Nucleus accumbens (tissue), 56 donors: ENCODE measurements around the gene PLPP4.

Experiments used
- DNase-seq, 56 donors: peaks; one replicate each; lab custom pipeline; 2025; lab: John Stamatoyannopoulos, UW

Gene PLPP4

DNA sequence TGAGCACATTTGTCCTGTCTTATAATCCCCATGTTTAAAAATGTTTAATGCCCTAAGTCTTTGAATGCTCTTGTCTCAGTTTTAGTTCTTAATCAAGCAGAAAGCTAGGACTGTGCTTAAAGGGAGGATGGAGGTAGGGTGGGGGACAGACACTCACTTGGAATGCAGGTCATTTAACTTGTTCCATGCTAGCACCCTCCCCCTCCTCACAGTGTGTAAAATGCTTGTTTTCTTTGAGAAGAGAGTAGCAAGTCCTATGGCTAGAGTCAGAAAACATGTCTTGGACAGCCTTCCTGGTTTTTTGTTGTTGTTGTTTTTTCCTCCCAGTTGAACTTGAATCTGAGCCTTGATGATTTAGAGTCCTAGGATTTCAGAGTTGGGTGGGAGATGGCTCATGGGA, 114.2 kb downstream of the PLPP4 start:
- no peak for DNase-seq

GRCh38 chr10:120572307-120572706, 115.3 kb downstream of the PLPP4 start:
- DNase-seq: no peak

DNA sequence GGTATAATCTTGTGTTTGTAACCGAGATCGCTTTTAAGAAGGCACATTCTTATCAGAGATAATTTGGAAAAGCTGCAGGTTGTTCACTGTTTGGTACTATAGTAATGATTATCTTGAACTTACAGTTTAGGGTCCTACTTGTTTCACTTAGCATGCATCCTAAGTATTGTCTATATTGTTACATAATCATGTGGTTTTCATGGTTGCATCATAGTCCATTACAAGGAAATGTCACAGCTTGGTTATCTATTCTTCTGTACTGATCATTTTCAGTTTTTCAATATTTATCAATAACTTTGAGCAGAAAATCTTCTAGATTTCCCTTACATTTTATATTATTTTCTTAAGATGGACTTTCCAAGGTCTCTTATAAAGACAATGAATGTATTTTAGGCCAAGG, 116.3 kb downstream of the PLPP4 start:
- DNase-seq: no peak

- no peak for DNase-seq
These were observed 118.0 kb downstream of the PLPP4 start for GRCh38 chr10:120574981-120575380.

DNA sequence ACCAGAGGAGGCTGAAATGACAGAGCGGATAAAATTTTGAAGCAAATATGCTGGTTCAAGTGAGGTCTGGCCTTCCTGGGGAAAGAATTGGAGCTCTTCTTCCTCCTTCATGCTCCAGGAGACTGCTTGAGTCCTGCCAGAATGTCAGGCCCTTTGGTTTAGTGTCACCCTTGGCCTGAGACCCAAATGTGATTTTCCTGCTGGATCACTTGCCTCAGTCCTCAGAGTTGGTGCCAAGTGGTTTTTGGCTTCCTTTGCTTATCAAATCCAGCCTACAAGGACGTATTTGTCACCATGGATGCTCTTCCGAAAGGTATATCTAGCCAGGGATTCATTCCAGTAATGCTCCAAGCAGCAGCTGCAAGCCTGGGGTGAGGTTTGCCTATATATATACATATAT, 118.4 kb downstream of the PLPP4 start:
- no peak for DNase-seq

DNA sequence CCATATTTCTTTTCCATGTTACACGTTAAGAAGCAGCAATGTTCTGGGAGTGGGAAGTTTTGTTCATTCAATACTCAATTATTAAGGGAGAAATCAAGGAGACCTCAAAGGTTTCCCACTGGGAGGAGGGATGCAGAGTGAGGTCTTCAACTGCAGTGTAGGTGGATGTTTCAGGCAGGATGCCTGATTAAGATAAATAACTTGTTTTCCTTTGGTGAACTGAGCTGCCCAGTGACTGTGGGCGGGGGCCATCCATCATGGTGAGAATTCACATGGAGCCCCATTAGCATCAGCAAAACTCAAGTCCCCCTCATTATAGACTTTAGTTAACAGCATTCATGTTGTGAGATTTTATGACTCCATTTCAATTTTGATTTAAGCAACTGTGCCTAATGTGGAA, 121.1 kb downstream of the PLPP4 start:
- DNase-seq: no peak

DNA sequence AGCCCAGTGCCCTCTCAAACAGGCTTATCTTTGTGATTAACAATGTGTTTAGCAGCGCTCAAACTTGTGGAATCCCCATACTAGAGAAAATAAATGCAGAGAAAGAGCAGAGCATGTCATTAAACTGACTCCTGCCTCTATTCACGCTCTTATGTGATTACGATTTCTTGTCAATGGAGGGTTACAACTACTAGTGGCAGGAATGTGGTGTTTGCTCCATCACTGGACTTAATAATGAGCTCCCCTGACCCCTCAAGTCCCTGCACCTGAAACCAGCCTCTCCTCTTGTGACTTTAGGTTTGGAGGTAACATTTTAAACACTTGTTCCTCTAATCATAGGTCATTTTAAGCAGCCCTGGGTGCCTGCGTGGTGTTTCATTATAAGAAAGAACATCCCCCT, 121.9 kb downstream of the PLPP4 start:
- no peak for DNase-seq

GRCh38 chr10:120580918-120581895, 124.2 kb downstream of the PLPP4 start:
- peak in 2 of 56 donors; percentile 7 to 8 for DNase-seq

- DNase-seq: no peak
These were observed 125.7 kb downstream of the PLPP4 start for GRCh38 chr10:120582753-120583152.

DNA sequence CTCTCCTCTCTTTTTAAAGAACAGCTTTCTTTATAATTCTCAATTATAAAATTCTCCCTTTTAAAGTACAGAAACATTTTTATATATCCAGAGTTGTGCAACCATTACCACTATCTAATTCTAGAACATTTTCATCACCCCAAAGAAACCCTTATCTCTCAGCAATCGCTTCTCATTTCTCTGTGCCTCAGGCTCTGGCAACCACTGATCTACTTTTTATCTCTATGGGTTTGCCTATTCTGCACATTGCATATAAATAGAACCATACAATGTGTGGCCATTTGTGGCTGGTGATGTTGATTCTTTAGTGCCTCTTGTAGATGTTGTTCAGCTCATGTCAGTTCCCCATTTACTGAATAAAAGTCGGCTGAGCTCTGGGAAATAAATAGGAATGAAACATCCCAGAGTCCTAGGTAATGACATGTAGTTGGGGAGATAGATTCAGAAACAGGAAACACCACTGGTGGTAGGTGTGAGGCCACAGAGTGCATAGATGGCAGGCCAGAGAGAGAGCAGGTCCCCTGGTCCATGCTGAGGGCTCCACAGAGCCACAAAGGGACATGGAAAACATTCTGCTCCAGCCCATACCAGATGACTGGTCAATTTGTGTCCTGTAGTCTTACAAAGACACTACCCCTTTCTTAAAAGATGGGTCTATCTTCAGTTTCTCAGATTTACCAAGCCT, 126.5 kb downstream of the PLPP4 start:
- no peak for DNase-seq

DNA sequence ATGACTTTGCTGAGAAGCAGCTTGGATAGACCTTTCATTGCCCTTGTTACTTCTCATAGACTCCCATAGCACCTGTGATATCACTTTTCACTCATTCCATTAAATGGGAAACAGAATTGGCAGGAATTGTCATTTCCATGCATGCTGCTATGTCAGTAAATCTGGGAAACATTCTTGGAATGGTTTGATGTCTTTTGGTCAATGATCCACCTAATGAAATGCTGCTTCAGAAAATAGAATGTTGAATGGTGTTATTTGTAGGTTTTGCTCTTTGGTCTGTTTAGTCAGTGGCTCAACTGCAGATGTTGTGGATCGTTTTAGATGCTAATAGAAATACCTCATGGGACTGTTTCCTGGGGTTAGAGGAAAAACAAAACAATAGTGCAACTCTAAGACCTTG, 127.8 kb downstream of the PLPP4 start:
- no peak for DNase-seq

DNA sequence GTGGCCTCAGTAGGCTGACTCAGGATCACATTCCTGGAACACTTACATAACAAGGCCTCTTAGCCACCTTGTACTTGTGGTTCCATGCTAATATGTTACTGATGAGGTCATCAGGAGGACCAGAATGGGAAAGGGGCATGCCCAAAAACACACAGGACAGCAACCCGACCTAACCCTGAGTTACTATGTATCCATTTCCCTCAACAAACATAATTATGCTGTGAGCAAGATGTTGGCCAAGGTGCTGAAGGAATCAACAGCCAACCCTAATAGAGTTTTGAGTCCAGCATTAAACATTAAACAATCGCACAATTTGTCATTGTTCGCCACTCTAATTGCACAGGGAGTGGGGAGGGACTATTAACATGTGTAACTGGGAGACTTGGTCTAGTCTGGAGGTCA, 129.4 kb downstream of the PLPP4 start:
- DNase-seq: no peak

GRCh38 chr10:120587061-120587460, 130.0 kb downstream of the PLPP4 start:
- no peak for DNase-seq

- DNase-seq: no peak
These were observed 131.3 kb downstream of the PLPP4 start for GRCh38 chr10:120588311-120588710.

- DNase-seq: no peak
These were observed 136.7 kb downstream of the PLPP4 start for GRCh38 chr10:120593693-120594092.

DNA sequence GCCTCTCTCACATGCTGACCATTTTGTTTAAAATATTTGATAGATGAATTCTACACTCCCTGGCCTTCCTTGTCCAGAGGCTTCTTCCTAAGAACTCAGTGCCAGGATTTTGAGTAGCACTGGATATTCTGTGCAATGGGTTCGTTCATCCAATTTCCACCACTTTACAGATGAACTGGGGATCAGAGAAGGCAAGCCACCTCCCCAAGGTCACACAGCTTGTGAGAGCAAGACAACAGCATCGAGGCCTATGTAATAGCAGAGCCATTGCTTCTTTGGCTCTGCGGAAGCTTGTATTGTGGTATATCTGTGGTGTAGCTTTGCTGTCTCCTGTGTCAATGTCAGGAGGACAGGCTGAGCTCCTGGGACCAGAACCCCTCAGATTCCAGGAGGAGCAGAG, 140.9 kb downstream of the PLPP4 start:
- no peak for DNase-seq

DNA sequence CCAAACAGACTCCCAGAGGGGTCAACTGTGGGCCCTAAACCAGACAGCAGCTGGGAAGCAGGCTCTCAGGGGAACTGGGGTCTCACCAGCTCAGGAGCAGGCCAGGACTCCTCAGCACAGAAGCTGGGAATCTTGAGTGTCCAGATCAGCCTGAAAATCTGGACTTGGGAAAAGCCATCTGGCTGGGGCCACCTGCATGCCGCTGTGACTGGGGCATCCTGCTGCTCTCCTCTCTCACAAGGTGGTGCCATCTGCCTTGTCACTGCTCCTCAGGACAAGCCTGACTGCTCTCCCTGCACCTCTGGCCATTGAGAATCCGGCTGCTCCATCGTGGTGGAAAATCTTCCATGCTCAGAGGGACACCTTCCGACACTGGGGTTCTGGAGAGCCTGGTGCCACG, 141.4 kb downstream of the PLPP4 start:
- DNase-seq: no peak

DNA sequence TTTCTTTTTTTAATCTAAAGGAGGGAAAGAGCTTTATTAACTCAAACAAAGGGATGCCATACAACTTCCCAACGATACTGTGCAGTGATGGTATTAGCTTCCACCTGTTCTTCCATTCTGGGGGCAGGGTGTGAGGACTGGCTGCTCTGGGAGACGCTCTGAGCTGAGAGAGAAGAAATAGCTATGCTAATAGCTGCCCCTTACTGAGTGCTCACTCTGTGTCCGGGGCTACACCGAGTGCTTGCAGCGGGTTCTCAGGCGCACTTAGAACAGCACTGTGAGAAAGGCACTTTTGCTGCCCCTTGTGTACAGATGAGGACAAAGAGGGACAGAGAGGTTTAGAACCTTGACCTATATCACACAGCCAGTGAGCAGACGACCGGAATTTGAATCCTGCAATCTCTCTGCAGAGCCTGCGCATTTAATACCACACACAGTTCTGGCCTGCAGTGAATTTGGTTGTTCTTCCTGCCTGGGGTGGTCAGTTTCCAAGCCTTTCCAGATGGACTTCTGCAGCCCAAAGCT, 142.2 kb downstream of the PLPP4 start:
- DNase-seq: no peak

DNA sequence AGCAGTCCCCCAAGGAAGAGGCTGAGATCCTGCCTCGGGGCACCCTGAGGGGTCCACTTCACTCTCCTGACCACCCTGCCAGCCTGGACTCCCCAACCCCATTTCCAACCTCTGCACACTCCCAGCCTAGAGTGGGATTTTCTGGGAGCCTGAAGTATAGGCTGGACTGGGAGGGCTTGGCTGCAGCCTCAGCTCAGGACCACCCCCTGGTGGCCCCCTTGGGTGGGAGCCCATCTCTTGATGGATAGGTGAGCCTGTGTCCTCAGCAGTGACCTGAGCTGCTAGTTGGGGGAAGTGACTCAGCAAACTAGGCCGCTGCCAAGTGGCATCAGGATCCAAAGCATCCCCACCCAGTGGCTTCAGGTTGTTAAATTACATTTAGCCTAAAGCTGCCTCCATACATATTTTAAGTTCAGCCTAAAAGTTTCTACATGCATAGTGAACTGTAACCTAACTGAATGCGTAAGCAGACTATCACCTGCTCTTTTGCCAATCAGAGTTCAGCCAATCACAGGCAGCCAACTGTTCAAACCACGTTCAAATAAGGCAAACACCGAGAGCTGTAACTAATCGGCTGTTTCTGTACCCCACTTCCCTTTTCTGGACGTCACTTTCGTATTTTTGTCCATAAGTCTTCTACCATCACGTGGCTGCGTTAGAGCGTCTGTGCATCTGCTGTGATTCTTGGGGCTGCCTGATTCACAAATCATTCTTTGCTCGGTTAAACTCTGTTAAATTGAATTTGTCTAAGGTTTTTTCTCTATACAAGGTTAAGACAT, 144.0 kb downstream of the PLPP4 start:
- no peak for DNase-seq

DNA sequence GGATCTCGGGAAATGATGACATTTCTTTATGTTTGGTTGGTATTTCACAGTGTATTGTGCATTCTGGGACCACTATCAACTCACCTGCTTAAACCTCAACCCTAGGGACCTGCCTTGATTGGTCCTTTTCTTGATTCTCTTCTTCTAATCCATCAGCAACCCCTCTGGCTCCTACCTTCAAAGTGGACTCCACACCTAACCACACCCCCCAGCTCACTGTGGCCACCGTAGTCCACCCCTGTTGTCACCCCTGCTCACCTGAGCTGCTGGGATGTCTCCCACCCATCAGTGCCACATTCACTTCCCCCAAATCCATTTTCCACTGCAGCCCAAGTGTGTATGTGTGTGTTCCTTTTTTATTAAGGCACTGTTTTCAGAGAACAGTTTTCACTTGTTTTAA, 145.0 kb downstream of the PLPP4 start:
- DNase-seq: no peak

DNA sequence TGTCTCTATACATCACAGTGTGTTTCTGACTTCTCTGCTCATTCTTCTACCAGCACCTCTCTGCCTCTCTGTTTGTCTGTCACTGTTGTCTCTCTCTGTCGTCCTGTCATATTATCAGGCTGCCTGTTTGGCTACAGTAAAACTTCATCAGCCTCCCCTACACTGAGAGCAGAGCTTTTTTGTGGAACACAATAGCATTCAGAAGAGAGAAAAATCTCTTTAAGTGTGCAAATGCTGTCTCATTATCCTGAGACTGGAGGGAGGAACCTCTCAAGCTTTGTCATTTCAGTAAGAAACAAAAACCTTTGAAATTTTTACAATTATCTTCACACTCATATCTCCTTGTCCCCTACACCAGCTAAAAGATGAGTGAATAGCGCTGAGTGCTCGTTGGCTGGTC, 148.4 kb downstream of the PLPP4 start:
- DNase-seq: no peak
